GM12874 (cell line): ENCODE data around the gene ANAPC2.

Source experiments
- CTCF ChIP-seq: IDR thresholded peaks from 2 replicates; pipeline ENCODE4 v1.5.1; 2011; ENCODE audit warnings: low read depth, mild to moderate bottlenecking, control low read depth, low read length, moderate library complexity; ENCODE audit not compliant: insufficient read depth

ANAPC2 gene

DNA sequence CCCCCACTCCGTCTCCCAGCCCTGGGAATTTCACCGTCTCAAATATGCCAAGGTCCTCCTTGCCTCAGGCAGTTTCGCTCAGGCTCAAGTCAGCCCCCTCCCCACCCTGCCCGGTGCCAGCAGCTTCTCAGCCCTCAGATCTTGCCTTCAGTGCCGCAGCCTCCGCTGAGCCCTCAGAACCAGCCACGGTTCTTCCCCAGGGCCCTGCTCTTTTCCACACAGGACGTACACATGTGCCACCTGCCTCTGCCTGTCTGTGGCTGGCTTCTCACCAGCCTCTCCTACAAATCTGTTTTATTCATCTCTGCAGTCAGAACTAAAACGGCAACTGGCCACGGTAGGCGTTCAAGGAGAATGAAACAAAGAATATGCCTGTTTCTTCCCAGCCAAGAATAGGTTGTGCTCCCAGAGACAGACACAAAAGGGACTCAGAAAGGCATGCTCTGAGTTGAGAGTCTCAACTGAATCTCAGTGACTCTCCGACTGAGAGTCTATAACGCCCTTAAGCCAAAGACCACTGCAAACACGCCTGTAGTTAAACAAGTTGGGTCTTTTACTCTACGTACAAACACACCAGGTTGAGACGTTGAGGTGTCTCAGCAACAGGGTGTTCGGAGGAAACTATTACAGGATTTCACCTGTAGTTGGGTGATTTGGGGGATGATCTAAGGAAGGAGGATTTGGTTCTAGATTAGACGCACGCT lies 60.0 kb downstream of the ANAPC2 start:
- no peak for TF ChIP-seq CTCF

GRCh38 chr9:137127301-137128157 lies 60.8 kb downstream of the ANAPC2 start:
- no peak for TF ChIP-seq CTCF

- no peak for TF ChIP-seq CTCF
Measured at GRCh38 chr9:137126786-137127185, 61.6 kb downstream of the ANAPC2 start.
